ENCODE results near the gene JADE1.
A peak's percentile ranks its signal among the peaks of the same experiment; 100 is the strongest.

Gene JADE1

GRCh38 chr4:128809477-128810330 is at the start of gene JADE1:
Gene JADE1 (plus strand): TSS chr4:128809700. CDS start chr4:128831759, 22,059 bp downstream.
- DNase-seq (ENCODE audit: low spot score): peak; percentile 94

GRCh38 chr4:128766781-128767180 is 42.7 kb upstream of the JADE1 start:
- DNase-seq (ENCODE audit: low spot score): no peak

- DNase-seq (ENCODE audit: low spot score): no peak
These were observed 41.0 kb upstream of the JADE1 start for GRCh38 chr4:128768373-128768996.

- no peak for DNase-seq (ENCODE audit: low spot score)
These were observed 40.5 kb upstream of the JADE1 start for GRCh38 chr4:128769011-128769410.

GRCh38 chr4:128770807-128771206 is 38.7 kb upstream of the JADE1 start:
- no peak for DNase-seq (ENCODE audit: low spot score)

- no peak for DNase-seq (ENCODE audit: low spot score)
These were observed 34.0 kb upstream of the JADE1 start for GRCh38 chr4:128775477-128775876.

GRCh38 chr4:128775916-128776315 is 33.6 kb upstream of the JADE1 start:
- DNase-seq (ENCODE audit: low spot score): no peak

- no peak for DNase-seq (ENCODE audit: low spot score)
These were observed 32.7 kb upstream of the JADE1 start for GRCh38 chr4:128776794-128777216.

GRCh38 chr4:128780688-128781087 is 28.8 kb upstream of the JADE1 start:
- no peak for DNase-seq (ENCODE audit: low spot score)

- DNase-seq (ENCODE audit: low spot score): peak; percentile 61
These were observed 27.3 kb upstream of the JADE1 start for GRCh38 chr4:128782076-128782715.

- no peak for DNase-seq (ENCODE audit: low spot score)
These were observed 26.5 kb upstream of the JADE1 start for GRCh38 chr4:128782875-128783614.

- no peak for DNase-seq (ENCODE audit: low spot score)
These were observed 21.8 kb upstream of the JADE1 start for GRCh38 chr4:128787509-128788311.

- DNase-seq (ENCODE audit: low spot score): no peak
These were observed 15.4 kb upstream of the JADE1 start for GRCh38 chr4:128793859-128794672.

GRCh38 chr4:128796934-128797333 is 12.6 kb upstream of the JADE1 start:
- no peak for DNase-seq (ENCODE audit: low spot score)

GRCh38 chr4:128800284-128800683 is 9.2 kb upstream of the JADE1 start:
- no peak for DNase-seq (ENCODE audit: low spot score)

GRCh38 chr4:128800701-128801284 is 8.7 kb upstream of the JADE1 start:
- no peak for DNase-seq (ENCODE audit: low spot score)

- no peak for DNase-seq (ENCODE audit: low spot score)
These were observed 6.5 kb upstream of the JADE1 start for GRCh38 chr4:128802680-128803628.

GRCh38 chr4:128803783-128804182 is 5.7 kb upstream of the JADE1 start:
- DNase-seq (ENCODE audit: low spot score): no peak

- DNase-seq (ENCODE audit: low spot score): peak; percentile 21
These were observed 901 bp downstream of the JADE1 start for GRCh38 chr4:128810331-128810870.

Measured in CD4-positive, alpha-beta T cell treated with Interleukin-2 at 100 ng/mL for 4 hours (primary cell).